Stimulated activated CD4-positive, alpha-beta T cell treated with anti-CD3 and anti-CD28 coated beads, TNF-alpha, amount 100 ng/mL, for 4 hours (primary cell): ENCODE results near the gene UNG.

Source experiments
- DNase-seq, 3 experiments: peaks; one replicate each; pipeline ENCODE4 v3.0.0-alpha.2; 2020; ENCODE audit warnings: low read depth in 3 of 3

Gene UNG

DNA sequence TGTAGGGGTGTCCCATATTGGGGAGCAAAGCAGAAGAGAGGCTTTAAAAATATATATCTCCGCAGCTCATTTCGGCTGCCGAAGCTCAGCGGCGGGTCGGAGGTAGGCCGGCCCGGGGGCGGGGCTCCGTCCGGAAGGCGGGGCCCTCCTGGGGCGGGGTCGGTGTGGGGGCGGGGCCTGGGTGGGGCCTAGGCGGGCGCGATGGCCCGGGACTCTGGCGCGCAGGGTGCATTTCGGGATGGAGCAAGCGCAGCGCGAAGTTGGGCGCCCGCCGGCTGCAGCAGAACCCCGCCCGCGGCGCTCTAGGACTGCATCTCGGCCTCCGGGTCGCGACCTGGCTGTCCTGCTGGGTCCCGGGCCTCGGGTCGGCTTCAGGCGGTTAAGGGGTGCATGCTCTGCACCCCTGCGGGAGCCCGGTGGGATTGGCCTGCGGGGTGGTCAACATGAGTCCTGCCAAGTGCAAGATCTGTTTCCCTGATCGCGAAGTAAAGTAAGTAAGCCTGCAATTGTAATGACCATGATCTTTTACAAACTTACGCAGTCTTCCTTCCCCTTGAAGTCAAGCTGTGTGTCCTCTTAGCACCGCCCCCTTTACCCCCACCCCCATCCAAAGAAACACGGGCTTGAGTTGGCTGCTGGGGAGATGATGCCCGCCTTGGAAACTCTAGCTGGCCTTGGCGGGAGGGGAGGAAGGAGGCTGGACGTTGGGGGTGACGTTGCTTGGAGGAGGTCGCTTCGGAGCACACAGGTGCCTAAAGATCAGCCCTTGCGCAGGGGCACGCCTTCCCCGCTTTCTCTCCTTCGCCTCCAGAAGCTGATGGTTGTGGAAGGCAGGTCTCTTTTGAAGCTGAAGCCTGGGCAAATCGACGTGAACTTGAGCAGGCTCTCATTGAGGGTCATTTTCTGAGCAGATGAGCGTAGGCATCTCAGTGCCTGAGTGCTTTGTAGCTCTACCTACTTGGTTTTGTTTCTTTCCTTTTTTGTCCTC, 57.3 kb downstream of the UNG start:
- DNase-seq, result peak; percentile 66 to 74 (median 67)

- DNase-seq, result no peak
Observed at GRCh38 chr12:109156036-109156435, 58.6 kb downstream of the UNG start.

- no peak for DNase-seq
Observed at GRCh38 chr12:109156586-109156985, 59.2 kb downstream of the UNG start.

DNA sequence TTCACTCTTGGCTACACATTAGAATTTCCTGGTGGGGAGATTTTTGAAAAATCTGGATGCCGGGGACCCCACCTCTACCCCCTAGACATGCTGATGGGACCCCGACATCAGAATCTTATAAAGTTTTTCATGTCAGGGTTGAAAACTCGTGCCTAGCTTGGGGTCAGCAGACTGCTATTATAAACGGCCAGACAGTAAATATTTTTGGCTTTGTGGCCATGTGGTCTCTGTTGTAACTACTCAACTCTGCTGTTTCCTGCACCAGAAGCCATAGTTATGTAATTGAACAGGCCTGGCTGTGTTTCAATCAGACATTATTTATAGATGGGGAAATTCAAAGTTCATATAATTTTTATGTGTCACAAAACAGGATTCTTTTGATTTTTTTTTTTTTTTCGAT, 60.6 kb downstream of the UNG start:
- DNase-seq, result no peak

GRCh38 chr12:109160433-109160832, 63.0 kb downstream of the UNG start:
- no peak for DNase-seq
